HL-60/S4 treated with retinoic acid at 250 ng/mL for 4 days and 3 days (cell line): ENCODE data around the gene SLC1A3.

Experiments used
- in situ Hi-C: fragments of 300-500 bp; cut with MboI; formaldehyde crosslinking; loops from 2 replicates; pipeline ENCODE4 v1.7.0; 2022; ENCODE audit warnings: low sequenced_read_pairs

SLC1A3 gene

DNA sequence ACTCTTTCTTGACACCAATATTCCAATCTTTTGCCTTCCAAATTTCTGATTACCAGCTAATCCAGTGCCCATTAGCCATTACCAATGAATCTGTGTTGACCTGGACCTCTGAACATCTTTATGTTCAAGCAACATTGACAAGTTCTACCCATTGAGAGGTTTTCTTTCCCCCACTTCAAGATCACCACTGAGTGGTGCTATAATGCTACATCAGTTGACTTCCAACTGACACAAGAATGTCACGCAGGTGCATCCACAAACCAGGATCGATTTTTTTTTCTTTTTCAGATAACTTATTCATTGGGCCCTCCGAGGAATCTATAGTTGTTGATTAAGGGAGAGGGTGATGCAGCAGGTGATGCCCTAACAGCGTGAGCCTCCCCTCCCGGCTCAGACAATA lies 102.6 kb downstream of the SLC1A3 start:
- in situ Hi-C loops = no loop called here

DNA sequence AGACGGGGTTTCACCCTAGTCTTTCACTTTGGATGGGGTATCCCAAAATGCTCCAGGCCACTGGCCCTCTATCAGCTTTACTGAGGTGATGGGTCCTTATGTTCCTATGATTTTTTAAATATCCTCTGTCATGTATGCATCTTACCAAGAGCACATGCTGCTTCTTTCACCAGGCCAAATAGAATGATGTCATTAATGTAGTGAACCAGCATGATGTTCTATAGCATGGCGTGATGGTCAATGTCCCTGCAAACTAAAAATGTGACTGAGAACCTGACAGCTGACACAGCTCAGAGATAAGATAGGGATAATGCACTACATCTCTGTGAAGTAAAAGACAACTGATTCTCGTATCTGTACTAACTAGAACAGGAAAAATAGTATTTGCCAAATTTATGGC lies 103.6 kb downstream of the SLC1A3 start:
- in situ Hi-C loops = no loop called here

DNA sequence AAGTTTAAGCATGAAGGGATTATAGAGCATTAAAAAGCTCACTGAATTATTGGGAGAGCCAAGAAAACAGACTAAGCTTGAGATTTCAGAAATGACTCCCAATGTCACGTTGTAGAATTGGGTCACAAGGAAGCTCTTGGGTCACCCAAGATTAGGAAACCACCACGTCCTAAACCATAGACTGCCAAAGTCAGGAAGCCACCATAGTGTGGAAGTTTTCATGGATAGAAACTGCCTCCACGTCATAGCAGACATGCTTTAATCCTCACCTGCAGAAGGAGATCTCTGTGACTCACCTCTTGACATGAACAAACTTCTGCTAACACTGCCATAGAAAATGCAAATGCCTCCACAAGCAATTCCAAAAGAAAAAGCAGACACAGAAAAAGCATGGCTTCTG lies 106.3 kb downstream of the SLC1A3 start:
- in situ Hi-C loops = no loop called here

DNA sequence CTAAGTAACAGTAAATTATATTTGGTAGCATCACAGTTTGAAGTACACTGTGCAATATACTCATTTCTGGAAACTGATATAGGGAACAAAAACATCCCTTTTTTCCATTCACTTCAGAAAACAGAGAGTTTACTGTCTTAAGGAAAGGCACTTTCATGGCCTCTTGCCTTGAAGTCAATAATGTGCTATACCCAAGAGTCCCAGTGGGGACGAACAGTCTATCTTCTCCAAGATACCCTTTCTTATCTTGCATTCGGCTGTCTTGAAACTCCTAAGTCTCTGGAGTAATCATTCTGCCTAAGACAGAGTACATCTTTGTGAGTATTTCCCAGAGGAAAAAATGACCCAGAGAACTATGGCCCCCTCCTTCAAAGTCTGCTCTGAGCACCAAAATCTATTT lies 107.1 kb downstream of the SLC1A3 start:
- in situ Hi-C loops = no loop called here

DNA sequence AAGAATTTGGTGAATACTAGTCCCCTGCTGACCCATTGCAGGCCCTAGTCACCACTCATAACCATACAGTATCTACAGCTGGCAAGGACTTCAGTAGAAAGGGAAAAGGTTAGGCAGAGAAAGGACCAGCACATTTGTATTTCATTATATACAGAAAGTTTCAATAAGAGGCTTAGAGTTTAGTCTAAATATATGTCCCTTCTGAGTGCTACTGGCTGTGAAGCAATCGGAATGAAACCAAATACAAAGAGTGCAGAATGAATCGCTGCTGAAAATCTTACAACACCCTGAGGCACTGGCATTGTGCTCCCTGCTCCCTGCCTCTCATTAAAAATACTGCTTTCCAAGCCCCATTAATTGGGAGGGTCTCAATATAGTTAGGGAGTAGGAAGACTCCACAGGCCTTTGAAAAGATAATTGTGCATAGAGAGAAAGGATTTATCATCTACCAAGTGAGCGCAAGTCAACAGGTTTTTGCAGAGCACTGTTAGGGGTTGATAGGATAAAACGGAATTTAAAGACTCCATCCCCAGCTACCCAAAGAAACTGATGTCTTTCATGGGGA lies 110.8 kb downstream of the SLC1A3 start:
- in situ Hi-C loops = no loop called here

DNA sequence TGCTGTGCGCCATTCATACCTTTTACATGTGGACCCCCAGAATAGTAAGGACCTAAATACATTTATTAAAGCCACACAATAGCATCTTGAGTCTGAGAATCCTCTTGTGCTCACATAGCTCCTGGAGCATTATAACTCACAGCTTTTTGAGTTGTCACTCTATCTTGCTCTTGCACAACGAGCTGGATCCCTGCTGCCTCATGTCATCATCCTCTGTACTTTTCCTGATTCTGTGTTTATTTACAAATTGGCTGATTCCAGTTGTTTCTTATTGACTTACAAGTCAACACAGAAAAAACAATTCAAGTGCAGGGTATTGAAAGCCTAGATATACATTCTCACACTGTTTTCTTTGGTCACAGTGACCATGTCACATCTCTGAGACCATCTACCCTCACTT lies 112.9 kb downstream of the SLC1A3 start:
- in situ Hi-C loops = no loop called here

DNA sequence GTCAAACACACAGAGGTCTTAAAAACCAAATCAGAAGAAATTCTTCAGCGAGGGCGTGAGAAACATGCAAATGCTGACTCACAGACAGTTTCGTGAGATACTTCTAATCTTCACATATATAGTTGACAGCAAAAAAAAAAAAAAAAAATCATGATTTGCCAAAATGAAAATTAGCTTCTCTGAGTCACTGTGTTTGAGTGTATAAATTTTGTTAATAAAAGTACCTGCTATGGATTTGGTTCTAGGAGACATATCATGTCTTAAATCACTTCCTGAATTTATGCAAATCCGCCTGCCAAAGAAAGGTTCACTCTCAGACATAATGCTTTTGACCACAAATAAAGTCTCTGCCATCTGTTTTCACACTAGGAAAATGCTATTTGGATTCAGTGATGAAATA lies 114.3 kb downstream of the SLC1A3 start:
- in situ Hi-C loops = no loop called here

DNA sequence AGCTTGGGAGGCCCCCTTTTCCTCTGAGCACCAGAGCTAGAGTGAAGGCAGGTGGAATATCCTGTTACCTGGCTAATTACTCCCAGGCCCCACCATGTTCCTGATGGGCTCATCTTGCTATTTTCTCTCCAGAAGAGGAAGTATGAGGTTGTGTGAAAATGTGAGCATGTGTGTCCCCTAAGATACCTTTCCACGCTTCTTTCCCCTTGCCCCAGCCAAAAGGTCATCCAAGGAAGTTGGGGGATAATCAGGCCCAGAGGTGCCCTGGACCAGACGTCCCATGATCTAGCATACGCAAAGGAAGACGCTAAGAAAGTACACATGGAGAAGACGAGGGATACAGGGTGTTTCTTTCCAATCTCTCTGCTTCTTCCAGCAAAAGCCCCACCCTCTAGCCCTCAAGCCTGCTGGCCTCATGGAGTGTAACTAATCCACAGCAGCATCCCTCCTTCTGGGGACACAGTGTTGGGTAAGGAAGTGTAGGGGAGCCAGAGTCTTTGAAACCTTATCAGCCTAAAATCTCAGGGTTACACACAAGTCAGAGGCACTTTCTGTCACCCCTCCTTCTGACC lies 115.3 kb downstream of the SLC1A3 start:
- in situ Hi-C loops = no loop called here

DNA sequence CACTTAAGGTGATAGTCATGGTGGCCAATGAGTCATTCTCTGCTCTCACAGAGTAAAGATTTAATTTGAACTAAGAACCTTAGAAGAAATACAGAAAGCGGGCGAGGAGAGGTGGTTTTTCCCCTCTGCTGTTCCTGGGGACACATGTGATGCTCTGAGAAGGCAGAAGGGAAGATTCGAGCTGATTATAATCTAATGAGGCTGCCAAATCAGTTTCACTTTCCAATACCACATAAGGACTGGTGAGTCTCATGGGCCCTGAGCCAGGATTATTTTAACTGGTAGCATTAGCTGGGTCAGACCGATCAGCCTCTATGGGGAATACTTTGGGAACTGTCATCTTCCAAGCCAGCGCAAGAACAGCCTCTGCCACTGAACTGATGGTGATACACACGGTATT lies 116.5 kb downstream of the SLC1A3 start:
- in situ Hi-C loops = no loop called here

DNA sequence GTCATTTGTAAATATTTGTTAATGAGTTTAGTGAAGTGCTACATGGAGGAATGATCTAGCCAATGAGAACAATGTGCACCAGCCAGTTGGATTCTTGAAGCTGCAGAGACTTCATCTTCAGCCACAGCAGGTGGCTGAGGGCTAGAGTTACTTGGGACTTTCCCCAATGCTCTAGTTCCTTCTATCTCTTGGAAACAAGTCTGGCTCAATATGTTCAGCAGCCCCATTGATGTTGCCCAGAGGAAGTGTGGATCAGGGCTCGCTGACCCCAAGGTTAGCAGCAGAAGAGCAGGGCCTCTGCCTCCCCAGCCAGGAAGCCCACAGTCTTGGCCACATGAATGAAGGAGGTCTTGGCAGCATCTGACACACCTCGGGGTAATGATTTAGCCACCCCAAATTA lies 117.5 kb downstream of the SLC1A3 start:
- in situ Hi-C loops = no loop called here

DNA sequence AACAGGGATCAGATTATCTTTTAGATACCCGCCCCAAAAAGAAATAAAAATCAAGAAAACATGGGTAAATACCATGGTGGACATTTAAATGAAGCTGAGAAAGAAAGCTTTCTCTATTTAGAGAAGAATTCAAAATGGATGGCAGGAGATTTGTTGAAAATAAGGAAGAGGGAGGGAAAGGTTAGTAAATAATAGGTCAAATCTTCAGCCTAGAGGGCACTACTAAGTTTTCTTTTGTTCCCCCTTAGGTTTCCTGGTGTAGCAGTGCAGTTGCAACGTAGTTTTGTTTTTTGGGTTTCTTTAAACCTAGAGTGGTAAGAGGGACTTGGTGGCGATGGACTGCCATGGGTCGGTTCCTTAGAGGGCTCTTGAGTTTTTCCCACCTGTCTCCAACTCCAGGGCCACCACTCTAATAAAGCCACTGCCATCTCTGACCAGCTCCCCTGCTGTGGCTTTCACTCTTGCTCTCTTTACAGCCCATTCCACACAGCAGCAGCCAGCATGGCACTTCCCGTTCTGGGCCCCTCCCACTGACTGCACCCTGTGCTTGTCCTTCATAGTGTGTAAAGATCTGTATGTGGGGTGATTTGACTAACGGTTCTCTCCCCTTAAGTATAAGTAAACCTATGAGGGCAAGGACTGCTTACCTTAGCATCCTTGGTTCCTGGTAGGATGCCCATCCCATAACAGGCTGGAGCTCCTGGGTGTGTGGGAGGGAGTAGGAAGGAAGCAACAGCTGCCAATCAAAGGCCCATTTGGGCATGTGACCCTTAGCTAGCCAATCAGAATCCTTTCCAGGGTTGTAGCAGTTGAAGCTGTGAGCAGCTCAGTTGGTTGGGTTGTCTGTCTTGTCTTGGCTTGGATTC lies 118.3 kb downstream of the SLC1A3 start:
- in situ Hi-C loops = no loop called here

DNA sequence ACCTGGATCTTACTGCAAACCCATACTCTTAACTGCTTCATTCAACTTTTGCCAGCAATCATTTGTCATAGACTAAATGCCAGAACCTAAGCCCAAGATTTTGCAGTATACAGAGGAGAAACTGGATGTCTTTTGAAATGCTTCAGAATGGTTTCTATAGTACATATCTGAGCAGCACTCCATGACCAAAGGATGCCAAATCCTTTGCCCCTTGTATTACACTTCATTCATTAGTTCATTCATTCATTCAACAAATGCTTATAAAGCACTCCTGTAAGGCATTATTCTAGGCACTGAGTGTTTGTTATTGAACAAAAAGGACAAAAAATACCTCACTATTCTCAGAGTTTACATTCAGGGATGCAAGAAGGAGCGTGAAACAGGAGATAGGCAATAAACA lies 119.9 kb downstream of the SLC1A3 start:
- in situ Hi-C loops = no loop called here

DNA sequence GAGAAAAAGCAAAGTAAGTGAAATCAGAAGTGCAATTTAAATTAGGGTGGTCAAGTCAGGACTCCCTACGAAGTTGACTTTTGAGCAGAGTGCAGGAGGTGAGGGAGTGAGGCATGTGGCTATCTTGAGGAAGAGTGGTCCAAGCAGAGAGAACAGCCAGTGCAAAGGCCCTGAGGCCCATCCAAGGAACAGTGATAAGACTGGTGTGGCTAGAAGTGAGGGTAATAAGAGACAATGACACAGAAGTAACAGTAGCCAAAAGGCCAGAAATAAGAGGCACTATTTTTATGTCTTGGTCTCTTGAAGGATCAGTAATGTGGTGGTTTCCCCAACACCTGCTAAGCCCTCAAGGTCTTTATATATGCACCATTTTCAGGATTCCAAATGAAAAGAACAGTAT lies 120.4 kb downstream of the SLC1A3 start:
- in situ Hi-C loops = no loop called here

DNA sequence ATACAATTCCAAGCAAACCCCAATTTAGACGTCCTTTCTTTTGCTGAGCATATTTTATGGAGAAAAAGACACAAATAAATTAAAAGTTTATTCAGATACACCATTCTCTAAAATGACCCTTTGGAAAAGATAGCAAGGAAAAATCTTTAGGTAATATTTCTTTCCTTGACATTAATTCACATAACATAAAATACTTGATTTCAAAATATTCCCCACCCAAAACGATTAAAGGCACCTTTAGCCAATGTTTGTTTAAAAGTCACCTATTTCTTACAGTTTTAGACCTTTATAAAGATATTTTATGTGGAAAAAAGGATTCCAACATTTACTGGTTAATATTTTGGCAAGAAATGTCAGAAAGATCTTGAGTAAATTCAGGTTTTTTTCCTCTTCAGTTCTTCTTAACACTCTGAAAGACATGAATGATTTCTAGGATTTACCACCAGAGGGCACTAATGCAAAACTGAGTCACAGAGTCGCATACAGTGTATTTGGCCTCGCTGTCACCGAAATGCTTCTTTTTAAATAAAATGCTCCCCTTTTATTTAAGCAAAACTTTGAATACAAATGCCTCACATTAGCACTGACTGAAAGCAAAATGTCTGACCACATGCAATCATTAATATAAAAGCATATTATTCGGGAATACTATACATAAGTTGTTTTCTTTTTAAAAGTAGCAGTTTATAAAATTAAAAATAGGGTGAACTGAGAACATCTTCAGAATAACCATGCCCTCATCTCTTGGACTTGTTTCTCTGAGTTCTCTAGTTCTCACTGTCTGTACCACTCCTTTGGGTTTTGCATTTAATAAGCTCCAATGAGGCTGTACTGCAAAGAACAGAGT lies 122.5 kb downstream of the SLC1A3 start:
- in situ Hi-C loops = no loop called here

DNA sequence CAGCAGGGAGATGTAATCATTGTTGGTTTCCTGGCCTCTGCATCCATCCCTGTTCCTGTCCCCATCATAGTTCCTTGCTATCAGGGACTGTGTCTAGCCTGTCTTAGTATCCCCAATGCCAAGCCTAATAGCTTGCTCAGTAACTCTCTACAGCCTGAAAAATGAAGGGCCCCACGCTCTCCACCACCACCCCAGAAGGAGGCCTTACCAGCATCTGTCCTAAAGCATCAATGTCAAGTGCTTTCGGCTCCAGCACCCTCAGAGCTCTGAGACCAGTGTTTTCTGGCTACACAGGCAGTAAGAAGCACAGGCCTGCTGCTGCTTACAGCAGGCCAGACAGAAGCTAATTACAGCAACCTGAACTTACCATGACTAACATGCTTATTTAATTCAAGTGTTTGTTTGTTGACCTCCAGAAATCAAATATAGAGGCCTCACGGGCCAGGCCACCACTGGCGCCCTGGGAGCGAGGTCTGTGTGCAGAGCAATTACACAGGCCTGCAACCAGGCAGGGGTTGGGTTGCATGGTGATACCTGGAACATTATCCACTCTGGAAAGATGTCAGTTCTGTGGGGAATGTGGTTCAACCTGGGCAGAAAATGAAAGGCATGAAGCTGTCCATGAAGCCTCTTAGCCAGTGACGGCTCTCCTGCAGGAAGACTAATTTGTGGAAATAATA lies 124.3 kb downstream of the SLC1A3 start:
- in situ Hi-C loops = no loop called here

DNA sequence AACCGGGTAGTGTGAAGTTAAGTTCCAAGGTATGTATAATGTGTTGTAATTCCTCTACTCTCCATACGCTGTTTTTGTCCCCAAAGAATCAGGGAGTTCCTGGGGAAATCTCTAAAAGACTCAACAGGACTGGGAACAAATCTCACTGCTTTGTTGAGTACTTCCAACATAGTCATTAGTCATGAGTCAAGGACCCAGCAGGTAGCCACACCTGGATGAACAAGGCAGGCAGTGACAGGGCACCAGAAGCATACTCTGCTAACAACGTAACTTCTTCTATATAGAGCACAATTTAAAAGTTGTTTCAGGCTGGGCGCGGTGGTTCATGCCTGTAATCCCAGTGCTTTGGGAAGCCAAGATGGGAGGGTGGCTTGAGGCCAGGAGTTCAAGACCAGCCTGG lies 126.8 kb downstream of the SLC1A3 start:
- in situ Hi-C loops = no loop called here

DNA sequence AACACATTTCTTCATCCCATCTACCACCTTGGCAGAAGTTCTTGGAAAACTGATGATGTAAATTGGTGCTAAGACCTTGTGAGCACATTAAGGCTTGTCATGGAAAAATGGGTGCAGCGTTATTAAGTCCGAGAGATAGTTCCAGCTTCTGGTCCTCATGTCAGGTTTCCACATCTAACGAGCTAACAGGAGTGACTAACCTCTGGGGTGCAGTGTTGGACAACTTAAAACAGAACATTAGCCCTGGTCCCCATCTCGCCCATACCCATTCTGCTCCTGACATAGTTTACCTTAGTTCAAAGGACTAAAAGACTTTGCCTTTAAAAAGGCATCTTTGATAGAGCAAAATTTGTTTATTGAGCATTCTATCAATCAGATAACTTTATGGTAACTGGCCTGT lies 128.0 kb downstream of the SLC1A3 start:
- in situ Hi-C loops = no loop called here

DNA sequence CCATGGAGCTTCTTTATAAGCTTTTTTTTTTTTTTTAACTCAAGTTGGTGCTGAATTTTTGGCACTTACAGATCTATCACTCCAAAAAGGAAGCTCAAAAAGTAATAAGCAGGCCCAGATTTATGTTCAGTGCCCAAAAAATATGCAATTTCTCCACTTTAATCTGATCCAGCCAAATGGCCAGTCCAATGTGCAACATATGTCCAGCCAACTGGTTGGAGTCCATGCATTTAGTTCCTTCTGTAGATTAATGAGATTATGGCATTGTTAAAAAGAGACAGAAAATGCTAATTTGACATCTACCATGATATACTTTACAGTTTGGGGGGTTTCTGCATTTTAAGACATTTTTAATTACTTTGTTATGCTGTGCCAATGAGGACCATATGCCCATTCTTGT lies 129.5 kb downstream of the SLC1A3 start:
- in situ Hi-C loops = no loop called here
